Liver (tissue), 9 donors: ENCODE measurements around the gene NRG2. TPM values are rescaled to one million over a fixed set of nuclear protein-coding genes. Genes with fewer than 3 reads are reported as not detected.

Experiments used
- DNase-seq: peaks from one replicate; pipeline ENCODE4 v3.0.0-alpha.2; 2017; ENCODE audit warnings: low spot score
- H3K27ac ChIP-seq, 2 donors: one replicate each; pipeline ENCODE4 v1.7.0; 2013; ENCODE audit warnings: inconsistent platforms in 2 of 2, low read length in 2 of 2, control low read depth in 1 of 2, low read depth in 1 of 2, mild to moderate bottlenecking in 1 of 2
- H3K27me3 ChIP-seq, 4 donors: one replicate each; pipeline versions ENCODE4 v1.6.1 to v1.7.0; 2013; ENCODE audit warnings: low read length in 3 of 4, inconsistent platforms in 1 of 4, mild to moderate bottlenecking in 1 of 4, moderate library complexity in 1 of 4; ENCODE audit not compliant: control insufficient read depth in 4 of 4, insufficient read depth in 4 of 4
- H3K36me3 ChIP-seq, 4 donors: one replicate each; pipeline versions ENCODE4 v1.6.1 to v1.7.0; 2013; ENCODE audit warnings: low read length in 3 of 4, mild to moderate bottlenecking in 3 of 4, low read depth in 1 of 4, moderate library complexity in 1 of 4; ENCODE audit not compliant: control insufficient read depth in 4 of 4, insufficient read depth in 3 of 4
- H3K4me1 ChIP-seq, 4 donors: one replicate each; pipeline versions ENCODE4 v1.6.1 to v1.7.0; 2013; ENCODE audit warnings: low read length in 3 of 4, mild to moderate bottlenecking in 3 of 4, moderate library complexity in 1 of 4; ENCODE audit not compliant: control insufficient read depth in 4 of 4, insufficient read depth in 4 of 4
- H3K4me3 ChIP-seq, 3 donors: one replicate each; pipeline versions ENCODE4 v1.6.1 to v1.7.0; 2013; ENCODE audit warnings: low read length in 3 of 3, control low read depth in 1 of 3, low read depth in 1 of 3, mild to moderate bottlenecking in 1 of 3
- H3K9ac ChIP-seq, 2 donors: one replicate each; pipeline ENCODE4 v1.7.0; 2013; ENCODE audit warnings: low read length in 2 of 2, mild to moderate bottlenecking in 2 of 2, moderate library complexity in 2 of 2, control low read depth in 1 of 2, low read depth in 1 of 2
- H3K9me3 ChIP-seq, 4 donors: one replicate each; pipeline versions ENCODE4 v1.6.1 to v1.7.0; 2013; ENCODE audit warnings: low read length in 3 of 4; ENCODE audit not compliant: control insufficient read depth in 4 of 4
- ATF3 ChIP-seq: IDR thresholded peaks from 2 replicates; pipeline ENCODE4 v1.6.1; 2016; ENCODE audit warnings: antibody characterized with exemption
- CTCF ChIP-seq: fragments of 150-350 bp; IDR thresholded peaks from 2 replicates; pipeline ENCODE4 v1.5.1; 2017; ENCODE audit warnings: improper control_type of control experiment, low read depth, low read length; ENCODE audit not compliant: missing input control
- EGR1 ChIP-seq, 2 donors: IDR thresholded peaks; 2 replicates each; pipeline ENCODE4 v1.6.1; 2016 to 2018; ENCODE audit warnings: antibody characterized with exemption in 2 of 2, low read depth in 2 of 2
- FOXA1 ChIP-seq: IDR thresholded peaks from 2 replicates; pipeline ENCODE4 v1.6.1; 2016; ENCODE audit warnings: antibody characterized with exemption
- FOXA2 ChIP-seq: IDR thresholded peaks from 2 replicates; pipeline ENCODE4 v1.6.1; 2016; ENCODE audit warnings: antibody characterized with exemption
- GABPA ChIP-seq, 2 donors: IDR thresholded peaks in 1 of 2; conservative IDR thresholded peaks in 1 of 2; 2 replicates each; pipeline ENCODE4 v1.6.1; 2016; ENCODE audit warnings: antibody characterized with exemption in 2 of 2, mild to moderate bottlenecking in 1 of 2, moderate library complexity in 1 of 2
- HNF4A ChIP-seq, 2 donors: conservative IDR thresholded peaks; 2 replicates each; pipeline ENCODE4 v1.6.1; 2016; ENCODE audit warnings: antibody characterized with exemption in 2 of 2, mild to moderate bottlenecking in 2 of 2
- HNF4G ChIP-seq: IDR thresholded peaks from 2 replicates; pipeline ENCODE4 v1.6.1; 2016; ENCODE audit warnings: antibody characterized with exemption
- JUND ChIP-seq, 2 donors: IDR thresholded peaks; 2 replicates each; pipeline ENCODE4 v1.6.1; 2016; ENCODE audit warnings: antibody characterized with exemption in 2 of 2
- MAX ChIP-seq: IDR thresholded peaks from 2 replicates; pipeline ENCODE4 v1.6.1; 2016; ENCODE audit warnings: antibody characterized with exemption
- NR2F2 ChIP-seq: IDR thresholded peaks from 2 replicates; pipeline ENCODE4 v1.6.1; 2016; ENCODE audit warnings: antibody characterized with exemption
- RAD21 ChIP-seq, 2 donors: IDR thresholded peaks; 2 replicates each; pipeline ENCODE4 v1.6.1; 2016; ENCODE audit warnings: antibody characterized with exemption in 2 of 2, mild to moderate bottlenecking in 2 of 2
- REST ChIP-seq: IDR thresholded peaks from 2 replicates; pipeline ENCODE4 v1.6.1; 2016; ENCODE audit warnings: antibody characterized with exemption, mild to moderate bottlenecking
- RXRA ChIP-seq, 2 donors: IDR thresholded peaks; 2 replicates each; pipeline ENCODE4 v1.6.1; 2017 to 2018; ENCODE audit warnings: antibody characterized with exemption in 2 of 2, mild to moderate bottlenecking in 1 of 2
- SP1 ChIP-seq: IDR thresholded peaks from 2 replicates; pipeline ENCODE4 v1.6.1; 2018; ENCODE audit warnings: antibody characterized with exemption, mild to moderate bottlenecking
- TAF1 ChIP-seq: conservative IDR thresholded peaks from 2 replicates; pipeline ENCODE4 v1.6.1; 2016; ENCODE audit warnings: antibody characterized with exemption, mild to moderate bottlenecking
- YY1 ChIP-seq: IDR thresholded peaks from 2 replicates; pipeline ENCODE4 v1.6.1; 2016; ENCODE audit warnings: antibody characterized with exemption, mild to moderate bottlenecking
- ZBTB33 ChIP-seq: IDR thresholded peaks from 2 replicates; pipeline ENCODE4 v1.6.1; 2016; ENCODE audit warnings: antibody characterized with exemption
- WGBS: extraction: QIAGEN DNeasy Blood & Tissue Kit; methylation state at CpG from one replicate; pipeline ENCODE4 v1.1.7; 2013; 5-methylcytosine and 5-hydroxymethylcytosine counted together
- polyA plus RNA-seq, 2 donors: library from polyadenylated mRNA; stranded (reverse) in 1 of 2; unstranded in 1 of 2; fragments of 200-250 nt in 1 of 2; fragments of >200 nt in 1 of 2; fragmentation: Nextera tagmentation in 1 of 2; extraction: Ambion mirVana in 1 of 2; gene quantifications; one replicate each; pipeline versions ENCODE4 v1.2.1 to v1.2.3, GENCODE V29; 2013 to 2015
- total RNA-seq, 2 donors: library from RNA; depleted of rRNA; stranded (reverse); fragments of >200 nt; gene quantifications; one replicate each; pipeline ENCODE4 v1.2.3, GENCODE V29; 2014
- donor health status: healthy.
- donor health status: healthy.
- donor health status: healthy.
- donor health status: healthy.
- donor health status: healthy.

Gene NRG2
- total and polyA plus RNA-seq, 4 donors: 0.07 to 0.08 TPM; not detected in 2

- no peaks in the 10 kb centered on the region for H3K9me3 ChIP-seq
- no peak for DNase-seq
- no peak overlapping the region for H3K9ac ChIP-seq
- WGBS: 45% methylated on average over 10 of the region's 10 CpGs
- H3K36me3 ChIP-seq: no peaks in the 10 kb centered on the region
- H3K4me1 ChIP-seq: peaks cover 5 to 12% (median 9%) of the 10 kb centered on the region in 4 donors
- no peak overlapping the region for H3K4me3 ChIP-seq
- H3K27me3 ChIP-seq: no peaks in the 10 kb centered on the region
- no peak for TF ChIP-seq HNF4G
- TF ChIP-seq RXRA (IDR thresholded peaks at IDR 0.05): no peak
- no peak for TF ChIP-seq REST
- TF ChIP-seq HNF4A (conservative IDR thresholded peaks at IDR 0.05): no peak
- TF ChIP-seq MAX: no peak
- TF ChIP-seq CTCF: no peak
- no peak for TF ChIP-seq YY1
- TF ChIP-seq RAD21 (IDR thresholded peaks at IDR 0.05): no peak
- TF ChIP-seq SP1: no peak
- no peak for TF ChIP-seq ATF3
- TF ChIP-seq NR2F2: no peak
- no peak for TF ChIP-seq FOXA2
- no peak for TF ChIP-seq FOXA1
- no peak for TF ChIP-seq JUND (IDR thresholded peaks at IDR 0.05)
- no peak for TF ChIP-seq TAF1
- no peak for TF ChIP-seq ZBTB33
- no peak for TF ChIP-seq GABPA (IDR thresholded peaks at IDR 0.05 in 1 of 2, conservative IDR thresholded peaks at IDR 0.05 in 1 of 2)
- no peak for TF ChIP-seq EGR1 (IDR thresholded peaks at IDR 0.05; ENCODE audit: low read depth in 2 of 2)
- no peak overlapping the region for H3K27ac ChIP-seq
Observed at GRCh38 chr5:139847091-139847490, 196.0 kb downstream of the NRG2 start.
